Head of caudate nucleus (tissue), 42 donors: ENCODE measurements around the gene CDC42EP1.
"Not testable (repeated sequence)": the region's sequence is repeated elsewhere in the genome, so short reads cannot be mapped to it uniquely, and the experiment has no call there.

Experiments
- DNase-seq, 42 donors: peaks; one replicate each; pipeline versions ENCODE4 v3.0.0 to v3.0.0-alpha.2; 2020 to 2021; ENCODE audit warnings: mixed read lengths in 7 of 42
- intact Hi-C: fragments of 100-400 bp; cut with DNase I; formaldehyde crosslinking; loops from one replicate; pipeline ENCODE4 v1.15.0; 2022

Gene CDC42EP1

GRCh38 chr22:37569009-37569920, 9.0 kb downstream of the CDC42EP1 start:
- intact Hi-C loops = no loop called here
- DNase-seq = peak; percentile 72 to 95 (median 90)

DNA sequence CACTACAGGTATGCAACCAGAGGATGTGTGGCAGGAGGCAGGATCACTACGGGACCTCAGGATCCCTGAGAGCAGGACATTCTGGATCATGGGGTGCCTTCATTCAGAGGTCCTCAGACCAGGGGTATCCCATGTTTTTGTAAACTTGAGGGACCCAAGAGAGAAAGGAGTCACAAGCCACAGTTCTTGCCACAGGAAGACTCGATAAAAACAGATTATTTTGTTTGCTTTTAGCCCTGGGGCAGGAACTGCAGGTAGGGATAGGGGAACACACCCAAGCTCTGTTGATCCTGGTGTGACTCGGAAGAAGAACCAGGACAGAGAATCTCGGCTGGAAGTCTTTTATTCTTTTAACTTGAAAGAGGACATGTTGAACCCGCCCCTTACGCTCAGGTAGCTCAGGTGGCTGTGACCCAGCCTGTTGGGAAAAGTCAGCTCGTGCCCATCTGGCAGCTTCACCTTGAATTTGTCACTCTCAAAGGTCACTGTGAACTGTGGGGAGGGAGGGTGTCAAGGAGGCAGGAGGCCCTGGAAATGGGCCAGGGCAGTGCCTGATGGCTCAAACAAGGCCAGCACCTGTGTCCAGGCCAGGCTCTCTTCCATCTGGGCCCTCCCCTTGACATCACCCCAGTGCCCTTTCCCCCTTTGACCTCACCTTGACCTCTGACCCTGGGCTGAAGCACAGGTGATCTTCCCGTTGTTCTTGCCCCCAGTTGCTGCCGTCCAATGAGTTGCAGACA, 9.8 kb downstream of the CDC42EP1 start:
- intact Hi-C loops = no loop called here
- DNase-seq = peak in 1 of 42 donors; percentile 35

GRCh38 chr22:37570661-37570976, 10.3 kb downstream of the CDC42EP1 start:
- intact Hi-C loops = no loop called here

DNA sequence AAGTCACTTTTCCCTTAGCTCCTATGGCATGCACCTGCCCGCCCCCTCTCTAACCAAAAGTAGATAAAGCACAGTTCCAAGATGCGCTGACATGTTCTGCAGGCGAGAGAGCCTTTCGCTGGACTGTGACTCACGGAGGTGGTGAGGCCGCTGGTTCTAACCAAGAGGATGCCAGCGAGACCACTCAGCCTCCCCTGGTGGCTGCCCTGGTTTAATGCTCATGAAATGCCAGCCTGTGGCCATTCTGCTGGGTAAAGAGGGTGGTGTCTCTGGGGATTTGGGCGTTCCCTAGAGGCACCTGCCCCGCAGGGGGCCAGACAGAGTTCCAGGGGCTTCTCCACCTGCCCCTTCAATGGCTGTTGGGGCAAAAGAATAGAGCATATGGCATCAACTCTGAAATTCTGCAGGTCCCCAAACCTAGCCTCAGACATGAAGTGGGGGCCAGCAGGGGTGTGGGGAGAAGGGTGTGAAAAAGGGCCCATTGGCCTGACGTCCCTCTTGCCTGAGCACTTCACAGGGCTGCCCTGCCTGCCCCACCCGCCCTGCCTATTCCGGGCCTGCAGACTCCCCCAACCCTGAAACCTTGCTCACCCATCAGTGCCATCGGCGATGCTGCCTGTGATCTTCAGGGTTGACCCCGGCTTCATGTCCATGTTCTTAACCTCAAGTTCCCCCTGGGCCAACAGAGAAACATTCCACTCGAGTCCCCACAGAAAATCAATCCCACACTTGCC, 11.1 kb downstream of the CDC42EP1 start:
- peak in 1 of 42 donors; percentile 47 for DNase-seq
- intact Hi-C loops = no loop called here

More at GRCh38 chr22:37570661-37570976, 10.3 kb downstream of the CDC42EP1 start:
- DNase-seq = no peak

GRCh38 chr22:37571992-37572373, 11.7 kb downstream of the CDC42EP1 start:
- intact Hi-C loops = no loop called here

DNA sequence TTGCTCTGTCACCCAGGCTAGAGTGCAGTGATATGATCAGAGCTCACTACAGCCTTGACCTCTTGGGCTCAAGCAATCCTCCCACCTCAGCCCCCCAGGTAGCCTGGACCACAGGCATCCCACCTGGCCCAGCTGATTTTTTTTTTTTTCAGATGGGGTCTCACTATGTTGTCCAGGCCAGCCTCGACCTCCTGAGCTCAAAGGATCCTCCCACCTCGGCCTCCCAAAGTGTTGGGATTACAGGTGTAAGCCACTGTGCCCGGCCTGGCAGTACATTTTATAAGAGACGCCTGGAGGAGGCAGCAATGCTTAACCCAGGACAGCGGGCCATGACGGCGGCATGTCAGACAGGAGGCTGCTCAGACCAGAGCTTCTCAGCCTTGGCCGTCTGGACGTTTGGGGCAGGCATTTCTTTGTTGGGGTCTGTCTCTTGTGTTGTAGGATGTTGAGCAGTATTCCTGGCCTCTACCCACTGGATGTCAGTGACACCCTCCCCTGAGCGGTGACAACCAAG, 15.3 kb downstream of the CDC42EP1 start:
- no peak for DNase-seq
- intact Hi-C loops = no loop called here

More at GRCh38 chr22:37571992-37572373, 11.7 kb downstream of the CDC42EP1 start:
- no peak for DNase-seq

GRCh38 chr22:37578002-37578401, 17.7 kb downstream of the CDC42EP1 start:
- DNase-seq = no peak
- intact Hi-C loops = no loop called here

- intact Hi-C loops = no loop called here
- DNase-seq = peak in 23 of 42 donors; percentile 35 to 76 (median 58)
These were observed 21.2 kb downstream of the CDC42EP1 start for GRCh38 chr22:37581504-37581903.

DNA sequence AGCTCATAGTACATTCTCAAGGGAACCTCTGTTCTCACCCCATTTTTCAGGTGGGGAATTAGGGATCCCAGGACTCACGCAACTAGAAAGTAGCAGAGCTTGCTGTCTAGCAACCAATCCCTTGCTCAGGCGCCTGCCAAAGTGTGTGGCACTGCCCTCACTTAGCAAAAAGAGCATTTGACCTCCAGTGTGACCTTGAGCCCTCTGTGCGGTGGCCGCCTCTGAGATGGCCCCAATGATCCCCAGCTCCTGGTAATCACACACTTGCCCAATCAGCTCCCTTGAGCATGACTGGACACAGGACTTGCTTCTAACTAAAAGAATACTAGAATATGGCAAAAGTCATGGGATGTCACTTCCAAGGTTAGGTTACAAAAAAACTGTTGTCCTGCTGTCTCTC, 22.2 kb downstream of the CDC42EP1 start:
- DNase-seq = no peak
- intact Hi-C loops = no loop called here

DNA sequence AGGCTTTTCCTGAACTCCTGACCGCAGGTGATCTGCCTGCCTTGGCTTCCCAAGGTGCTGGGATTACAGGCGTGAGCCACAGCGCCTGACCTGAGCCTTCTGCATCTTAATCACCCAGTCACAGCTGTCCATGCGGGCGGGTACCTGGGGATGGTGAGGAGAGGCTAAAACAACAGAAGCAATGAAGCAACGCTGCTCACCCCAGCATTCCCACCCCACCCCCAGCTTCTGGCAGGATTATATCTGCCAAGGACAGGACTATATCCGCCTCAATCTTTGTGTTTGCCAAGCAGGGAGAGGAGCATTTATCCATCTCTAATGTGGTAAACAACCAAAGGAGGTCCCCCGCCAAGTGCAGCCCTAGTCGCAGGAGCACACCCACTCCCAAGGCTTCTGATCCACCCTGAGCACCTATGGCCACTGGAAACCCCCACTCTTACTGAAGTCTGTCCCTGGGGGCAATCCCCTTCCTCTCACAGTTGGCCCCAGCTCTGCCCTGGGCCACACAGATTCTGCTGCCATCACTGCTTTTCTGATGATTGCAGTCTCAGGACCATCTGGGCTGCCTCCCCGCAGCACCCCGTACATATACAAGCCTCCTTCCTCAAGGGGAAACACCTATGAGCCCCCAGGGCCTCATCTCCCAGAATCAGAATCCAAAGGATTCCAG, 28.4 kb downstream of the CDC42EP1 start:
- intact Hi-C loops = no loop called here

DNA sequence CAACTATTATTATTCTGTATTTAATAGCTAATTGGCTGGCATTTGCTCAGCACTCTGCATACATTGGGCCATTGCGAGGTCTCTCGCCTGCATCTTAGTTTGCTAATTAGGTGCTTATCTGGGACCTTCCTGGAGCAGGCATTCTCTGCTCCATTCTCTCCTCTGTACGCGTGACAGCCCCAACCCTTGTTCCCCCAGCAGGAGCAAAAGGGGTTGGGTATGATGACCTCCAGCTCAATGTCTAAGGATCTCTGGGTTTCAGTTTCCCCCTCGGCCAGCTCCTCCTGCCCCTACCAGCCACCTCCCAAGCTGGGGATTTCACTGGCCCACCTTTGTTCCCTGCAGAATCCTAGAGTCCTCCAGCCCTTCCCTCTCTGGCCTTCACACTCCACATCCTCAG, 29.4 kb downstream of the CDC42EP1 start:
- no peak for DNase-seq
- intact Hi-C loops = no loop called here

More for the DNA sequence above, 28.4 kb downstream of the CDC42EP1 start:
- DNase-seq = no peak

- intact Hi-C loops, DNase-seq: not testable (repeated sequence)
These were observed 30.8 kb downstream of the CDC42EP1 start for GRCh38 chr22:37591081-37591480.

- intact Hi-C loops = loop anchor here (2.0 kb wide), 1 partner anchor 53 kb away; no protein-coding TSS in a partner anchor
- no peak for DNase-seq
These were observed 31.6 kb downstream of the CDC42EP1 start for GRCh38 chr22:37591823-37592404.

- no peak for DNase-seq
- intact Hi-C loops = no loop called here
These were observed 34.0 kb downstream of the CDC42EP1 start for GRCh38 chr22:37594237-37594636.

- peak in 3 of 42 donors; percentile 9 to 26 (median 23) for DNase-seq
- intact Hi-C loops = no loop called here
These were observed 38.9 kb downstream of the CDC42EP1 start for GRCh38 chr22:37599153-37599552.

DNA sequence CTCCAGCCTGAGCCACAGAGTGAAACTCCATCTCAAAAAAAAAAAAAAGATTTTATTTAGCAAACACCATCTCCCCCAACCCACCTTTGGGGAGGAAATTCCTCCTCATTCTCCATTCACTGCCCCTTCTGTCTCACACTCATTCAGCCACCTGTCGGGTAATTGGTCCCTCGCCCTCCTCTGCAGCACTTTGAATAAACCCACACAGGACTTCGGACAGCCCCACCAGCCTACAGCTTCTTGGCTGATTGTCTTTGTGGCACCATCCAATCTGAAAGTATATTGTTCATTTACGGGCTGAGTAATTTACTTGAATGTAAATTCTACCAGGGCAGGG, 40.9 kb downstream of the CDC42EP1 start:
- DNase-seq = no peak
- intact Hi-C loops = no loop called here

DNA sequence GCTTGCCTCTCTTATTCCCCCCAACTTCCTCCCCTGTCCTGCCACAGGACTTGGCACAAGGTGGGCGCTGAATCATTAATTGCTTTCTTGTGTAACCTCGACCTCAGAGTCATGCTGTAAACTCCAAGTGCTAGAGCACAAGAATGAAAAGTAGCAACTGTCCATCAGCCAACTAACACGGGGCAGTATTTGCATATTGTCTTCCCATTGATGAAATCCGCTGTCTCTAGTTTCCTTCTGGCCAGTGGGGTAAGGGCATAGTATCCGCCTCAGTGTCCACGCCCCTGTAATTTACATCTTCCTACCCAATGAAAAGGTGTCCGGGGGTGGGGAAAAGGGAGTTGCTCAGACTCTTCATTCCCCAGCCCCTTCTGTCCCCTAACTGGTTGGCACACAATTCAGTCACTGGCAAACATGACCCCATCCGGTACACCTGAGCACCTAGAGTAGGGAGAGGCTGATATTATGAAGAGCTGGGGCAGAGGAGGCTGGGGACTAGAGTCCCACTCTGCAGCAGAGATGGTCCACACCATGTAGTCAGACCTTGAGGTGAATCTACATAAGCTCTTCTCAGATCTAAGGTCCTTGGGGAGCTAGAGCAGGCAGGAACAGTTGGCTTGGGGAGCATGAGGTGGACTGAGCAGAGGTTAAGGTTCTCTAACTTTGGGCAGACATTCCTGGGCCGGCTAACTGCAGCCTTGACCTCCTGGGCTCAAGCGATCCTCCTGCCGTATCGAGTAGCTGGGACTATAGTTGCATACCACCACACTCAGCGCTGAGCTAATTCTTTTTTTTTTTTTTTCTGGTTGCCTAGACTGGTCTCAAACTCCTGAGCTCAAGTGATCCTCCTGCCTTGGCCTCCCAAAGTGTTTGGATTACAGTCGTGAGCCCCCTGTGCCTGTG, 41.5 kb downstream of the CDC42EP1 start:
- intact Hi-C loops = no loop called here

More for the DNA sequence above, 41.5 kb downstream of the CDC42EP1 start:
- no peak for DNase-seq
